Smooth muscle cell of the brain vasculature (primary cell): ENCODE results near the gene CUL7.
"Not testable (repeated sequence)": the region's sequence is repeated elsewhere in the genome, so short reads cannot be mapped to it uniquely, and the experiment has no call there.

Experiments
- DNase-seq: peaks from one replicate; pipeline ENCODE4 v3.0.0-alpha.2; 2012; ENCODE audit warnings: low read depth, low spot score

Gene CUL7

DNA sequence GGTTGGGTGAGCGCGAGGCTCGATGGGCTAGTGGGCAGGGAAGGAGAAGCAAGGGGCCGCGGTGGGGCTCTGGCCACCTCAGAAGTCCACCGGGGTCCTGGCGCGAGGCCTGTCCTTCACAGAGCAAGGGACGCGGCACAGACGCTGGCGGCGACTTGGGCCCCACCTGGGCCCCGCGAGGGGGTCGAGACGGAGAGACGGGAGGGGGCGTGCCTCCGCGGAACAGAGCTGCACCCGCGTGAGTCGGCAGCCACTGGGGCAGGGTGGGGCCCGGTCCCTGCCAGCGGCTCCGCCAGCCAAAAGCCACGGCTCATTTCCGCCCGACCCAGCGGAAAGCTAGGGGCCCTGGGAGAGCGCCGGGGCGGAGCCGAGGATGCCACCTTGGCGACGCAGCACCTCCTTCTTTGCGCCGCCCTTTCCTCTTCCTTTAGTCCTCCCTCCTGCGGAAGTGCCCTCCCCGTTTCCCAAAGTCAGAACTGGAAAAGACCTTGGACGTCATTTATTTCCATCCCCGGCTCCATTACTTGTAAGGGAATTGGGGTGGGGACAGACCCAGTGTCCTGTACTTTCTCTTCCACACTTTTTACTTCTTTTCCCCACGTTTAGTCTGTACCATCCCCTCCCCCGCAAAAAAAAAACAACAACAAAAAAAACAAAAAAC lies at the start of gene CUL7:
Gene CUL7 (minus strand): TSS at position 307 of the 661 bp plus-strand sequence. CDS start 1,063 bp downstream, outside the sequence.
- peak; percentile 83 for DNase-seq

- no peak for DNase-seq
Observed at GRCh38 chr6:43101497-43101896, 47.8 kb upstream of the CUL7 start.

DNA sequence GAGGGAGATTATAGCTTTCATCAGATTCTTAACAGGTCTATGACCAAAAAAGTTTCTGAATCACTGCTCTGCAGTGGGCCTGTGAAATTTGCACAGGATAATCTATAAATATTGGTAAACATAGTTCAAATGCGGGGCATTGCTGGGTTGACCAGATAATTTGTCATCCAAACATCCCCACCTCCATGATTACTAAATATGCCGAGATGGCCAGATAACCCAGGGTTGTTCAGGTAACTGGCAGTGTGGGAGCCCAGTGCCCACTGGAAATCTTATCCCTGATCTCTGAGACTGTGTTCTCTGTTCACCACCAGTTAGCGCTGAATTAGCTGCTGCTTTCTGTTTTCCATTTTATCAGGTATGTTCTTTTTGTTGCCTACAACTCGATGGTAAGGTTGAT lies 43.9 kb upstream of the CUL7 start:
- no peak for DNase-seq

DNA sequence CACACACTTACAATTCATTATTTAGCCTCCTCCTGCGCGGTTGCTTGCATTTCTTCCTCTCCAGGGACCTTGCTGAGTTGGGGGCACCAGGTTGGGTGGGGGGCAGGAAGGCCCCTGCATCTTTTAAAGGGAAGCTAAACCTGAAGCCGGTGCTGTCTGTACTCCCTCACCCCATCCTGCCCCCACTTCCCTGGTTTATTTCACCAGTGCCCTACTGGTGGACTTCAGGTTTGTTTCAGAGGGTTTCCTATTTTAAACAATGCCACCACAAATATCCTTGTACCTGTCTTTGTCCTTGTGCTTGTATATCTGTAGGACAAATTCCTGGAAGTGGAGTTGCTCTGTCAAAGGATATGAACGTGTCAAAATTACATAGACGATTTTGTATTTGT lies 43.4 kb upstream of the CUL7 start:
- no peak for DNase-seq

- DNase-seq: no peak
Observed at GRCh38 chr6:43096451-43097097, 42.9 kb upstream of the CUL7 start.

GRCh38 chr6:43095939-43096338 lies 42.3 kb upstream of the CUL7 start:
- DNase-seq: no peak

DNA sequence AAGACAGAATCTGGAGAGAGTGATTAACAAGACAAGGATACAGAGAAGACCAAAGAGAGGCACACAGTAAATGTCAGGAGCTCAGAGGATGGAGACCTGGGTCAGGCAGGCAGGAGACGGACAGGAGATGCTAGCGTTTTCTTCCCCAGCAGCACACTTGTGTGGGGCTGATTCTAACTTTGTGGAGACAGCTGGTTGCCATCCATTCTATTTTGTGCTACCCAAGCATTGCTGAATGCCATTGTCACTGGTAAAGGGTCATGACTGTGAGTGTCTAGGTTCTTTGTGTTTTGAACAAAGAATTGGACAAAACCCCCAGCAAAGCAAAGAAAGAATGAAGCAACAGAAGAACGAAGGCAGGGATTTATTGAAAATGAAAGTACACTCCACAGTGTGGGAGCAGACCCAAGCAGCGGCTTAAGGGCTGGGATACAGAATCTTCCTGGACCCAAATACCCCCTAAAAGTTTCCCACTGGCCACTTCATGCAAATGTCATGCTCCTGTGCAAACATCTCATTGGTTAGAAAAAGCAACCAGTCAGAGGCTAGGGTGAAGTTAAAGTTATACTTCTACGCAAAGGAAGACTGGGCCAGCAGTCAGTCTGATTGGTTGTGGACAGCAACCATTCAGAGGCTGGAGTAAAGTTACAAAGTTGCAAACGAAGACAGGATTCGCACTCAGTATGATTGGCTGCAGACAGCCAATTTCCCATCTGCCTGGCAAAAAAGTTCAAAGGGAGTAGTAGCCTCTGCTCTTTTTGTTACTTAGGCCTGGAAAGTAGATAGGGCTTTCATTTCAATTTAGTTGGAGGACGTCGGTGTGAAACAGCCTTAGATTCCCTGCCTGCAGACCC lies 40.0 kb upstream of the CUL7 start:
- no peak for DNase-seq

DNA sequence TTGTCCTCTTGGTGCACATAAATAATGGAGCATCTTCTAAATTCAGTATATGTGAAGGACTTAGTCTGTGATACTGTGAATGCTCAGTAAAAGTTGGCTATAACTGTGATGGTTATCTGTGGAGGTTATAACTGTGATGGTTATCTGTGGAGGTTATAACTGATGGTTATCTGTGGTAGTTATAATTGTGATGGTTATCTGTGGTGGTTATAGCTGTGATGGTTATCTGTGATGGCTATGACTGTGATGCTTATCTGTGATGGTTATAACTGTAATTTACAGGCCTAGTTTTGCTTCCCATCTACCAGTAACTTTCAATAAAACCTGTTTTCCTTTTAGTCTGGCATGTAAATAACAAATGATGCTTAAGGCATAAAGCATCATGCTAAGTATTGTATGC lies 39.0 kb upstream of the CUL7 start:
- DNase-seq: no peak

DNA sequence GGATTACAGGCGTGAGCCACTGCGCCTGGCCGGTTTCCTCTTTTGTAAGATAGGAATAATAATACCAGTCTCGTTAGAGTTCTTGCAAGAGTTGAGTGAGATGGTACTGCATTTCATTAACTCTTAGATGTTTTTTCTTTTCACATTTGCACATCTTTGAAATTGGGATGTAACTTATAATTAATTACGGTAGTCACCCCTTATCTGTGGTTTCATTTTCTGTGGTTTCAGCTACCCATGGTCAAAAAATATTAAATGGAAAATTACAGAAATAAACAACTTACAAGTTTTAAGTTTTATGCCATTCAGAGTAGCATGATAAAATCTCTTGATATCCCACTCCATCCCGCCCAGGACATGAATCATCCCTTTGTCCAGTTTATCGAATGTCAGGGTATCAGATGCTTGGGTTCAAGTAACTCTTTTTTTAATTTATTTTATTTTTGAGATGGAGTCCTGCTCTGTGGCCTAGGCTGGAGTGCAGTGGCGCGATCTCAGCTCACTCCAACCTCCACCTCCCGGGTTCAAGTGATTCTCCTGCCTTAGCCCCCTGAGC lies 37.9 kb upstream of the CUL7 start:
- no peak for DNase-seq

GRCh38 chr6:43091020-43091419 lies 37.4 kb upstream of the CUL7 start:
- DNase-seq: no peak

- no peak for DNase-seq
Observed at GRCh38 chr6:43090559-43090956, 36.9 kb upstream of the CUL7 start.

GRCh38 chr6:43089874-43090558 lies 36.4 kb upstream of the CUL7 start:
- DNase-seq: no peak

- DNase-seq: no peak
Observed at GRCh38 chr6:43089467-43089866, 35.8 kb upstream of the CUL7 start.

- DNase-seq: no peak
Observed at GRCh38 chr6:43088654-43089056, 35.0 kb upstream of the CUL7 start.

GRCh38 chr6:43086022-43086658 lies 32.5 kb upstream of the CUL7 start:
- no peak for DNase-seq

DNA sequence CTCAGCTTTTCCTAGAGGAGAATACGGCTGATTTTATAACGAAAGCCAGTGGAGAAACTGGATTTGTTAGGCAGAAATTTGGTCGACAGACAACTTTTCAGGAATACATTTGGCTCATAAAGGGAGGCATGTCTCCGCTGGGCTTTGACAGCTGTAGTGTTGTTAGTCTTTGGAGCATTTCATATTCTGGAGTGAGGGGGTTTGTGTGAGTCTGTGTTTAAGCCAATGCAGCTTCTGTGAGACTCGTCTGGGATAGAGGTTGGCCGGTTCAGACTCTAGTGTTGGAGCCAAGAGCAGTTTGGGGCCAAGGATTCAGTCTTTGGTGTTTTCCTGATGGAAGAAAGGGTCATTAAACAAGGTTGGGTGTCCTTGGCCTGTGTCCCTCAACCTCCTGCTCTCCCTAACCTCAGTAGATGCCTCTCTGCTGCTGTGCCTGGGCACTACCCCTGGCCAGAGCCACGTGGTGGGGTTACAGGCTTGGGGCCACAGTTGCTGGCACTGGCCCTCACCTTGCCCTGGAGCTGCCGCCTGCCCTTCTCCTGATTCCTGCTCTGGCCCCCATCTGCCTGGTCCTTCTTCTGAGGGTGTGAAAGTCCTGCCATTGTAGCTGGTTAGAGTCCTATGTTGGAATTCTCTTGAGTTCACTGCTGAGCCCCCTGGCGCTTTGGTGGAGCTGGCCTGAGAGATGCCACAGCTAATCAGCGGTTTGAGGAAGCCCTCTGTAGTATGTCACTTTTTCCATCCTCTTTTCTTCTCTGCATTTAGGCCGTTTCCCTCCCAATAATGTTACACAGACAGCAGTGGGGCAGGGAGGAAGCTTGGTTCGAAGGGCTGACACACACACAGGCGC lies 29.4 kb upstream of the CUL7 start:
- no peak for DNase-seq

DNA sequence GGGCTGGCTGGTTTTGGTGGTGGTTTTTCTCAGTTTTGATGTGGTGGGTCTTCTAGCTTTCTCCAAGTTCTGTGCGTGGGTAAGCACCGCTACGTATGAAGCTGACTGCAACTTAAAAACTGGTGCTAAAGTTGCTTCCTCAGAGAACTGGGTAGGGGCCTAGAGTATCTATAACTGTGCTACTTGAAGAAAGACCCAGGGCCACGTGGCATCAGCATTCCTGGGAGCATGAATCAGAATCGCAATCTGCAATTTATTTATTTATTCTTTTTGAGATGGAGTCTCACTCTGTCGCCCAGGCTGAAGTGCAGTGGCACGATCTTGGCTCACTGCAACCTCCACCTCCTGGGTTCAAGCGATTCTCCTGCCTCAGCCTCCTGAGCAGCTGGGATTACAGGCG lies 28.3 kb upstream of the CUL7 start:
- DNase-seq: not testable (repeated sequence)

- no peak for DNase-seq
Observed at GRCh38 chr6:43081043-43081442, 27.4 kb upstream of the CUL7 start.

DNA sequence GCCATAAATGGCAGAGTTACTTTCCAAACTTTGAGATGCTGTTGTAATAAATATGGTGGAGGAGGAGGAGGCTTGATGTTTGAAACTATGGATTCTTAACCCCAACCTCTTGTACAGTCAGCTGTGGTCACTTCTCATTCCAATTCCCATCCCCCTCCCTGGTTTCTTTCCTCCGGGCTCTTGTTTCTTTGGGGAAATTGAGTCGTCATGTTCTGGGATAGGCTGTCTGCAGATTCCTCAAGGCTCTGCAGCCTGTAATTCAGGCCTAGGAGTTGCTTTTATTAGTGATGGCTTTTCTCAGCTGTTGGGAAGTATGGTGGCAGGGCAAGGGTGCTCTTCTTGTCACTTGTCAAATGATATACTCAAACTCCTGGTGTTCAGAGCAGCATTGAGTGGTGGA lies 25.0 kb upstream of the CUL7 start:
- no peak for DNase-seq

DNA sequence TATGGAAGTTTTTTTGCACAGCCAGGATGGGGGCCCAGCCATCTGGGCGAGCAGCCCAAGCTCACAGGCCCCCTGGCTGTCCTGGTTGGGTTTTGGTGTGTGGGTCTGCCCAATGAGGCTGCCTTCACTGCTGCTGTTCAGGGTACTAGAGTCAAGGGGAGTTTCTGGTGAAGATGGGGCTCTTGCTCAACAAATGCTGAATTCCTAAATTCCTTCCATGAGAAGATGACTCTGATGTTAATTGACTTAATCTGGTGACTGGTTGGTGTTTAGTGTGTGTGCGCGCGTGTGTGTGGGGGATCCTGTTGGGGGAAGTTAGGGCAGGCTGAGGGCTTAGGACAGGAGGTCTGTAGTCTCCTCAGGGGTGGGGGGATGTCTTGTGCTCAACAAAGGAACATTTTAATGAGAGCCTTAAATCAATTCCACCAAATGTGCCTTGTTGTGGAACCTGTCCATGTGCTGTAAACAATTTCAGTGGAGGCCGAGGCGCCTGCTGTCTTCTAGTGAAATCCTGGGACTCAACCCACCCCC lies 24.4 kb upstream of the CUL7 start:
- DNase-seq: no peak
